KMS-11 (cell line): ENCODE measurements around the gene THRA.

Experiments
- H2AFZ ChIP-seq: fragments of 200-600 bp; sonication (generic); 2 replicates; pipeline ENCODE4 v1.6.1; 2016; ENCODE audit warnings: antibody characterized with exemption, mixed run types, low read depth
- H3K27ac ChIP-seq: fragments of 200-600 bp; sonication (generic); 2 replicates; pipeline ENCODE4 v1.6.1; 2016; ENCODE audit warnings: mild to moderate bottlenecking, mixed run types
- H3K27me3 ChIP-seq: fragments of 200-600 bp; sonication (generic); 2 replicates; pipeline ENCODE4 v1.6.1; 2017; ENCODE audit warnings: mild to moderate bottlenecking, low read depth, mixed run types, moderate library complexity; ENCODE audit not compliant: insufficient read depth
- H3K36me3 ChIP-seq: fragments of 200-600 bp; sonication (generic); 2 replicates; pipeline ENCODE4 v1.6.1; 2017; ENCODE audit warnings: mild to moderate bottlenecking, mixed run types; ENCODE audit not compliant: insufficient read depth
- H3K4me1 ChIP-seq: fragments of 200-600 bp; sonication (generic); 2 replicates; pipeline ENCODE4 v1.6.1; 2016; ENCODE audit warnings: mild to moderate bottlenecking, low read depth, mixed run types; ENCODE audit not compliant: poor library complexity, severe bottlenecking
- H3K4me2 ChIP-seq: fragments of 200-600 bp; sonication (generic); 2 replicates; pipeline ENCODE4 v1.7.0; 2016; ENCODE audit warnings: mild to moderate bottlenecking, mixed run types
- H3K4me3 ChIP-seq: fragments of 200-600 bp; sonication (generic); IDR thresholded peaks from 2 replicates; pipeline ENCODE4 v1.6.1; 2017; ENCODE audit warnings: low read depth, low read length, mixed read lengths; ENCODE audit not compliant: insufficient read depth
- H3K79me2 ChIP-seq: fragments of 200-600 bp; sonication (generic); 2 replicates; pipeline ENCODE4 v1.6.1; 2016; ENCODE audit warnings: low read depth, mixed run types; ENCODE audit not compliant: insufficient read depth
- H3K9ac ChIP-seq: fragments of 200-600 bp; sonication (generic); 2 replicates; pipeline ENCODE4 v1.6.1; 2016; ENCODE audit warnings: mild to moderate bottlenecking, mixed run types
- H4K20me1 ChIP-seq: fragments of 200-600 bp; sonication (generic); 2 replicates; pipeline ENCODE4 v1.6.1; 2016; ENCODE audit warnings: mild to moderate bottlenecking, mixed run types; ENCODE audit not compliant: insufficient read depth
- CTCF ChIP-seq: fragments of 200-600 bp; sonication (generic); conservative IDR thresholded peaks from 2 replicates; pipeline ENCODE4 v1.6.1; 2017; ENCODE audit warnings: low read depth, mild to moderate bottlenecking, antibody characterized with exemption, low read length, moderate library complexity, mixed read lengths

Gene THRA

GRCh38 chr17:40031706-40032105 lies 31.1 kb upstream of the THRA start:
- TF ChIP-seq CTCF: no peak
- H2AFZ ChIP-seq: no peak overlapping the region
- no peak overlapping the region for H3K4me2 ChIP-seq
- H4K20me1 ChIP-seq: no peaks in the 10 kb centered on the region
- no peak overlapping the region for H3K9ac ChIP-seq
- H3K4me3 ChIP-seq: no peak overlapping the region
- no peaks in the 10 kb centered on the region for H3K27me3 ChIP-seq
- H3K36me3 ChIP-seq: no peaks in the 10 kb centered on the region
- no peak overlapping the region for H3K27ac ChIP-seq
- no peaks in the 10 kb centered on the region for H3K79me2 ChIP-seq
- peaks cover 6% of the 10 kb centered on the region for H3K4me1 ChIP-seq

- no peak for TF ChIP-seq CTCF
- Histone ChIP-seq H4K20me1 (no peaks in the 10 kb centered on the region), H3K79me2 (no peaks in the 10 kb centered on the region), H3K4me3 (no peak overlapping the region), H3K27me3 (no peaks in the 10 kb centered on the region), H3K36me3 (no peaks in the 10 kb centered on the region), H3K27ac (no peak overlapping the region), H2AFZ (no peak overlapping the region), H3K4me2 (no peak overlapping the region), H3K9ac (no peak overlapping the region), H3K4me1 (no peaks in the 10 kb centered on the region)
These were observed 30.1 kb upstream of the THRA start for GRCh38 chr17:40032322-40033320.

GRCh38 chr17:40033339-40033738 lies 29.4 kb upstream of the THRA start:
- H2AFZ ChIP-seq: no peak overlapping the region
- H3K4me3 ChIP-seq: no peak overlapping the region
- no peaks in the 10 kb centered on the region for H3K79me2 ChIP-seq
- no peaks in the 10 kb centered on the region for H3K36me3 ChIP-seq
- H3K27ac ChIP-seq: no peak overlapping the region
- no peak overlapping the region for H3K4me2 ChIP-seq
- TF ChIP-seq CTCF: no peak
- no peak overlapping the region for H3K9ac ChIP-seq
- no peaks in the 10 kb centered on the region for H3K27me3 ChIP-seq
- no peaks in the 10 kb centered on the region for H3K4me1 ChIP-seq
- no peaks in the 10 kb centered on the region for H4K20me1 ChIP-seq

- H2AFZ ChIP-seq: no peak overlapping the region
- no peaks in the 10 kb centered on the region for H4K20me1 ChIP-seq
- no peak overlapping the region for H3K9ac ChIP-seq
- H3K36me3 ChIP-seq: no peaks in the 10 kb centered on the region
- no peaks in the 10 kb centered on the region for H3K4me1 ChIP-seq
- H3K79me2 ChIP-seq: no peaks in the 10 kb centered on the region
- no peak overlapping the region for H3K4me3 ChIP-seq
- no peak overlapping the region for H3K4me2 ChIP-seq
- no peak for TF ChIP-seq CTCF
- H3K27me3 ChIP-seq: no peaks in the 10 kb centered on the region
- H3K27ac ChIP-seq: no peak overlapping the region
These were observed 28.2 kb upstream of the THRA start for GRCh38 chr17:40034426-40035161.
